ENCODE measurements around the gene WRNIP1.
A peak's percentile ranks its signal among the peaks of the same experiment; 100 is the strongest.

WRNIP1 gene

GRCh38 chr6:2782356-2782708, 17.1 kb downstream of the WRNIP1 start:
- Histone ChIP-seq H3K36me3 (ENCODE audit: insufficient read depth, low read length) (peaks cover 79% of the 10 kb centered on the region; the same call in 1 of the 2 replicates), H3K4me2 (ENCODE audit: low read depth, low read length, poor library complexity, severe bottlenecking) (peak overlapping the region; percentile 62), H3F3A (ENCODE audit: low read depth) (no peaks in the 10 kb centered on the region), H4K20me1 (ENCODE audit: insufficient read depth, low read length, poor library complexity, severe bottlenecking) (no peaks in the 10 kb centered on the region), H3K4me3 (ENCODE audit: low read length, poor library complexity, severe bottlenecking) (no peak overlapping the region), H3K4me1 (ENCODE audit: insufficient read depth, low read length, poor library complexity, severe bottlenecking) (peaks cover 37% of the 10 kb centered on the region), H2AFZ (ENCODE audit: low read length) (no peak overlapping the region), H3K9me3 (ENCODE audit: insufficient read depth, low read depth, low read length) (no peaks in the 10 kb centered on the region), H3K9ac (ENCODE audit: low read depth, low read length, poor library complexity, severe bottlenecking) (peak overlapping the region; percentile 38), H3K79me2 (ENCODE audit: insufficient read depth, low read length) (peaks cover 88% of the 10 kb centered on the region), H3K9me2 (replicated peaks; ENCODE audit: low read depth, low read length) (no peaks in the 10 kb centered on the region), H3K27me3 (ENCODE audit: insufficient read depth, low read length, poor library complexity, severe bottlenecking) (no peaks in the 10 kb centered on the region)
- no peak for TF ChIP-seq EZH2phosphoT487 (IDR thresholded peaks at IDR 0.05; ENCODE audit: borderline replicate concordance)
- no peak for TF ChIP-seq CTCF (conservative IDR thresholded peaks at IDR 0.05; ENCODE audit: low read length)

GRCh38 chr6:2782825-2783187, 17.6 kb downstream of the WRNIP1 start:
- Histone ChIP-seq H3K4me2 (ENCODE audit: low read depth, low read length, poor library complexity, severe bottlenecking) (peak overlapping the region; percentile 62), H3K9ac (ENCODE audit: low read depth, low read length, poor library complexity, severe bottlenecking) (peak overlapping the region; percentile 38), H3F3A (ENCODE audit: low read depth) (no peaks in the 10 kb centered on the region), H3K4me3 (ENCODE audit: low read length, poor library complexity, severe bottlenecking) (peak overlapping the region; percentile 27), H3K9me3 (ENCODE audit: insufficient read depth, low read depth, low read length) (no peaks in the 10 kb centered on the region), H2AFZ (ENCODE audit: low read length) (no peak overlapping the region), H3K36me3 (ENCODE audit: insufficient read depth, low read length) (peaks cover 79% of the 10 kb centered on the region; the same call in 1 of the 2 replicates), H3K9me2 (replicated peaks; ENCODE audit: low read depth, low read length) (no peaks in the 10 kb centered on the region), H3K79me2 (ENCODE audit: insufficient read depth, low read length) (peaks cover 88% of the 10 kb centered on the region), H3K27me3 (ENCODE audit: insufficient read depth, low read length, poor library complexity, severe bottlenecking) (no peaks in the 10 kb centered on the region), H4K20me1 (ENCODE audit: insufficient read depth, low read length, poor library complexity, severe bottlenecking) (no peaks in the 10 kb centered on the region), H3K4me1 (ENCODE audit: insufficient read depth, low read length, poor library complexity, severe bottlenecking) (peaks cover 34% of the 10 kb centered on the region)
- TF ChIP-seq CTCF (conservative IDR thresholded peaks at IDR 0.05; ENCODE audit: low read length) (no peak), EZH2phosphoT487 (IDR thresholded peaks at IDR 0.05; ENCODE audit: borderline replicate concordance) (no peak)

GRCh38 chr6:2783188-2783963, 18.2 kb downstream of the WRNIP1 start:
- Histone ChIP-seq H3K4me3 (ENCODE audit: low read length, poor library complexity, severe bottlenecking) (peak overlapping the region; percentile 51), H3K9me3 (ENCODE audit: insufficient read depth, low read depth, low read length) (no peaks in the 10 kb centered on the region), H3K9me2 (replicated peaks; ENCODE audit: low read depth, low read length) (no peaks in the 10 kb centered on the region), H4K20me1 (ENCODE audit: insufficient read depth, low read length, poor library complexity, severe bottlenecking) (no peaks in the 10 kb centered on the region), H2AFZ (ENCODE audit: low read length) (no peak overlapping the region), H3K9ac (ENCODE audit: low read depth, low read length, poor library complexity, severe bottlenecking) (peak overlapping the region; percentile 55), H3K4me2 (ENCODE audit: low read depth, low read length, poor library complexity, severe bottlenecking) (peak overlapping the region; percentile 70), H3K36me3 (ENCODE audit: insufficient read depth, low read length) (peaks cover 76% of the 10 kb centered on the region; the same call in 1 of the 2 replicates), H3F3A (ENCODE audit: low read depth) (no peaks in the 10 kb centered on the region), H3K27me3 (ENCODE audit: insufficient read depth, low read length, poor library complexity, severe bottlenecking) (no peaks in the 10 kb centered on the region), H3K79me2 (ENCODE audit: insufficient read depth, low read length) (peaks cover 84% of the 10 kb centered on the region), H3K4me1 (ENCODE audit: insufficient read depth, low read length, poor library complexity, severe bottlenecking) (peaks cover 34% of the 10 kb centered on the region)
- TF ChIP-seq CTCF (conservative IDR thresholded peaks at IDR 0.05; ENCODE audit: low read length) = peak; percentile 50
- TF ChIP-seq EZH2phosphoT487 (IDR thresholded peaks at IDR 0.05; ENCODE audit: borderline replicate concordance) = no peak
